B cell (primary cell): Measurements from ENCODE around the gene CFL1. TPM values are rescaled to one million over a fixed set of nuclear protein-coding genes. Genes with fewer than 3 reads are reported as not detected.

Experiments
- ATAC-seq: fragments of 200-7000 bp; cut with Tn5 transposase; one replicate; pipeline ENCODE4 v1.10.0; 2021; ENCODE audit warnings: low read depth, mild to moderate bottlenecking, moderate number of reproducible peaks, moderate library complexity
- CTCF ChIA-PET: fragments of 350-600 bp; sonication (Branson Sonifier 250); formaldehyde crosslinking; loops from one replicate; lab custom pipeline; 2021; ENCODE audit warnings: antibody characterized with exemption, inconsistent platforms; lab: Charles Lee
- POLR2A ChIA-PET: fragments of 350-600 bp; sonication (Branson Sonifier 250); formaldehyde crosslinking; loops from one replicate; lab custom pipeline; 2021; ENCODE audit warnings: antibody characterized with exemption; lab: Charles Lee
- DNase-seq: peaks from one replicate; pipeline ENCODE4 v3.0.0; 2013
- H2AFZ ChIP-seq: 2 replicates; pipeline ENCODE4 v1.6.1; 2012; ENCODE audit warnings: mild to moderate bottlenecking, low read depth, low read length; ENCODE audit not compliant: insufficient read depth, poor library complexity, severe bottlenecking
- H3K27ac ChIP-seq, 2 donors: 1 replicate in 1 of 2; 2 replicates in 1 of 2; pipeline ENCODE4 v1.5.1; 2012 to 2013; ENCODE audit warnings: low read length in 2 of 2, mild to moderate bottlenecking in 2 of 2, moderate library complexity in 1 of 2
- H3K27me3 ChIP-seq, 4 experiments: fragments of 200-600 bp in 1 of 4; sonication (generic) in 1 of 4; replicated peaks in 1 of 4; 1 replicate in 2 of 4; 2 replicates in 2 of 4; pipeline versions ENCODE4 v1.6.1 to v1.7.0; 2013 to 2016; ENCODE audit warnings: low read length in 3 of 4, mild to moderate bottlenecking in 2 of 4, mixed read lengths in 1 of 4, moderate library complexity in 1 of 4; ENCODE audit not compliant: insufficient read depth in 4 of 4, control insufficient read depth in 3 of 4; ENCODE audit errors: control extremely low read depth in 1 of 4
- H3K36me3 ChIP-seq, 2 experiments: replicated peaks in 1 of 2; 1 replicate in 1 of 2; 2 replicates in 1 of 2; pipeline versions ENCODE4 v1.6.1 to v1.7.1; 2013; ENCODE audit warnings: low read length in 1 of 2; ENCODE audit not compliant: insufficient read depth in 2 of 2, control insufficient read depth in 1 of 2; ENCODE audit errors: control extremely low read depth in 1 of 2, extremely low read depth in 1 of 2
- H3K4me1 ChIP-seq, 2 donors: fragments of 200-600 bp in 1 of 2; sonication (generic) in 1 of 2; 1 replicate in 1 of 2; 2 replicates in 1 of 2; pipeline versions ENCODE4 v1.5.1 to v1.6.1; 2013 to 2017; ENCODE audit warnings: low read length in 2 of 2; ENCODE audit not compliant: control insufficient read depth in 2 of 2, insufficient read depth in 2 of 2
- H3K4me2 ChIP-seq: replicated peaks from 2 replicates; pipeline ENCODE3; 2012; ENCODE audit warnings: mild to moderate bottlenecking, low read depth, low read length; ENCODE audit not compliant: poor library complexity, severe bottlenecking
- H3K4me3 ChIP-seq, 5 experiments: fragments of 200-600 bp in 1 of 5; sonication (generic) in 1 of 5; 1 replicate in 3 of 5; 2 replicates in 2 of 5; pipeline versions ENCODE4 v1.5.1 to v1.7.0; 2011 to 2016; ENCODE audit warnings: low read length in 4 of 5, mild to moderate bottlenecking in 4 of 5, low read depth in 2 of 5, control low read depth in 1 of 5, moderate library complexity in 1 of 5; ENCODE audit not compliant: insufficient read depth in 1 of 5; ENCODE audit errors: control extremely low read depth in 1 of 5, extremely low read depth in 1 of 5
- H3K79me2 ChIP-seq: fragments of 200-600 bp; sonication (generic); one replicate; pipeline ENCODE4 v1.6.0; 2016; ENCODE audit warnings: low read length; ENCODE audit not compliant: control insufficient read depth, insufficient read depth
- H3K9ac ChIP-seq: fragments of 200-600 bp; sonication (generic); 2 replicates; pipeline ENCODE4 v1.6.1; 2017; ENCODE audit warnings: mild to moderate bottlenecking, low read length, moderate library complexity
- H3K9me3 ChIP-seq, 3 donors: one replicate each; pipeline versions ENCODE4 v1.6.1 to v1.7.1; 2013; ENCODE audit warnings: low read length in 2 of 3; ENCODE audit not compliant: control insufficient read depth in 2 of 3, insufficient read depth in 1 of 3; ENCODE audit errors: control extremely low read depth in 1 of 3
- H4K20me1 ChIP-seq: 2 replicates; pipeline ENCODE4 v1.6.0; 2012; ENCODE audit warnings: mild to moderate bottlenecking, low read length; ENCODE audit not compliant: insufficient read depth, control insufficient read depth, poor library complexity, severe bottlenecking
- H3K27ac Mint-ChIP-seq: one replicate; pipeline ENCODE4 v1.8.0; 2021; ENCODE audit warnings: mixed read lengths
- H3K27me3 Mint-ChIP-seq: one replicate; pipeline ENCODE4 v1.8.0; 2021; ENCODE audit warnings: mixed read lengths
- H3K4me1 Mint-ChIP-seq: one replicate; pipeline ENCODE4 v1.8.0; 2021; ENCODE audit warnings: mixed read lengths
- H3K4me3 Mint-ChIP-seq: one replicate; pipeline ENCODE4 v1.8.0; 2021; ENCODE audit warnings: mixed read lengths
- H3K9me3 Mint-ChIP-seq: one replicate; pipeline ENCODE4 v1.8.0; 2022; ENCODE audit warnings: mixed read lengths; ENCODE audit not compliant: insufficient read depth
- EZH2 ChIP-seq: IDR thresholded peaks from 2 replicates; pipeline ENCODE4 v1.6.1; 2012; ENCODE audit warnings: borderline replicate concordance, low read depth, mild to moderate bottlenecking, moderate library complexity, low read length; ENCODE audit not compliant: insufficient read depth, poor library complexity, severe bottlenecking
- WGBS: methylation state at CpG from one replicate; pipeline ENCODE4 v1.1.5; 2013; ENCODE audit warnings: missing lambda C conversion rate; ENCODE audit not compliant: insufficient coverage; 5-methylcytosine and 5-hydroxymethylcytosine counted together
- intact Hi-C: fragments of 100-400 bp; cut with micrococcal nuclease; formaldehyde crosslinking; loops from one replicate; pipeline ENCODE4 v1.10.0; 2022
- polyA plus RNA-seq: library from polyadenylated mRNA; depleted of rRNA; stranded (reverse); fragments of >200 nt; gene quantifications from 2 replicates; pipeline ENCODE4 v1.2.3, GENCODE V29; 2012
- total RNA-seq, 2 donors: library from RNA; stranded (reverse); fragments of 120-200 nt in 1 of 2; gene quantifications; 1 replicate in 1 of 2; 2 replicates in 1 of 2; pipeline versions ENCODE4 v1.2.3 to v1.2.4, GENCODE V29; 2013 to 2022
- TF ChIP-seq, protein P1 (sequence below): fragments of 200-600 bp; IDR thresholded peaks from one replicate; pipeline ENCODE4 v1.8.0; 2022; ENCODE audit warnings: antibody characterized with exemption, mild to moderate bottlenecking

Gene CFL1
- total and polyA plus RNA-seq, 2 donors (not counting 1 experiment from before 2014, with no cell fraction given) = 455 to 990 TPM

DNA sequence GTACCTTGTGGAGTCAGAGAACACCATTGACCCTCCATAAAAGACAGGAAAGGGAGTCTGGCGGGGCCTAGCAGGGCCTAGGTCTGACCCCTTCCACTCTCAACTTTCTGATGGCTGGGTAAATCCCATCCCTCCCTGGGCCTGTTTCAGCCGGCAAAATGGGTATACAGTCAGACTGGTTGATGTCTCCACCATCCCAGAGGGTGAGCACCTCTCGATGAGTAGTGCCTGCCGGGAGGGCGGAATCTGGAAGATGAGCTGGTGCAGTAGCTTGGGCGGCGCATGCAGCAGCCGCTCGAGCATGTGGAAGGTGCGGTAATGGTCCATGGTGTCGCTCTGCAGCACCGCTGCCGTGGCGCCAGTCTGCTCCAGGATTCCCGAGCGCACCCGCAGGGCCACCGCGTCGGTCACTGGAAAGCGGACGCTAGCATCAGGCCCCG is 29.8 kb upstream of the CFL1 start:
- ChIA-PET CTCF (interaction anchor here (0.6 to 15.5 kb wide), 32 partner anchors 9 to 515 kb away, joined by 3 to 244 read pairs (median 6); partner anchors contain the start of genes BANF1, C11orf68, CFL1 and CTSW), POLR2A (interaction anchor here (0.6 to 6.2 kb wide), 19 partner anchors 10 to 1109 kb away, joined by 3 to 65 read pairs (median 6); partner anchors contain the start of genes BANF1, C11orf68, CFL1 and DRAP1)
- DNase-seq = no peak

More for the DNA sequence above, 29.8 kb upstream of the CFL1 start:
- ATAC-seq = no peak
- intact Hi-C loops = loop anchor here (1.0 to 2.0 kb wide), 6 partner anchors 15 to 115 kb away; partner anchors contain the start of genes BANF1, C11orf68, DRAP1 and EFEMP2
- Histone ChIP-seq H3K9ac (peak overlapping the region; percentile 96), H3K27ac (peak overlapping the region; percentile 85), H3K79me2 (peaks cover 40% of the 10 kb centered on the region), H3K27me3 (no peaks in the 10 kb centered on the region), H3K4me1 (peaks cover 42 to 57% of the 10 kb centered on the region in 2 donors), H3K4me3 (peak overlapping the region; percentile 63 to 88 (median 75)), H4K20me1 (peaks cover 26% of the 10 kb centered on the region), H3K4me2 (peak overlapping the region; percentile 99), H3K9me3 (no peaks in the 10 kb centered on the region), H3K36me3 (peaks cover 0 to 28% of the 10 kb centered on the region in 2 experiments), H2AFZ (peak overlapping the region; percentile 99)
- Mint-ChIP-seq H3K27ac (peak overlapping the region; percentile 98), H3K9me3 (no peaks in the 10 kb centered on the region), H3K27me3 (no peaks in the 10 kb centered on the region), H3K4me1 (peaks cover 61% of the 10 kb centered on the region), H3K4me3 (peak overlapping the region; percentile 98)
- TF ChIP-seq EZH2 = no peak
- TF ChIP-seq, protein P1, sequence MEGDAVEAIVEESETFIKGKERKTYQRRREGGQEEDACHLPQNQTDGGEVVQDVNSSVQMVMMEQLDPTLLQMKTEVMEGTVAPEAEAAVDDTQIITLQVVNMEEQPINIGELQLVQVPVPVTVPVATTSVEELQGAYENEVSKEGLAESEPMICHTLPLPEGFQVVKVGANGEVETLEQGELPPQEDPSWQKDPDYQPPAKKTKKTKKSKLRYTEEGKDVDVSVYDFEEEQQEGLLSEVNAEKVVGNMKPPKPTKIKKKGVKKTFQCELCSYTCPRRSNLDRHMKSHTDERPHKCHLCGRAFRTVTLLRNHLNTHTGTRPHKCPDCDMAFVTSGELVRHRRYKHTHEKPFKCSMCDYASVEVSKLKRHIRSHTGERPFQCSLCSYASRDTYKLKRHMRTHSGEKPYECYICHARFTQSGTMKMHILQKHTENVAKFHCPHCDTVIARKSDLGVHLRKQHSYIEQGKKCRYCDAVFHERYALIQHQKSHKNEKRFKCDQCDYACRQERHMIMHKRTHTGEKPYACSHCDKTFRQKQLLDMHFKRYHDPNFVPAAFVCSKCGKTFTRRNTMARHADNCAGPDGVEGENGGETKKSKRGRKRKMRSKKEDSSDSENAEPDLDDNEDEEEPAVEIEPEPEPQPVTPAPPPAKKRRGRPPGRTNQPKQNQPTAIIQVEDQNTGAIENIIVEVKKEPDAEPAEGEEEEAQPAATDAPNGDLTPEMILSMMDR = no peak
- 6% methylated on average over 22 of the region's 23 CpGs for WGBS
